Inflammatory macrophage treated with lipopolysaccharide for 4 hours (primary cell): ENCODE data around the gene COMMD6.
A peak's percentile ranks its signal among the peaks of the same experiment; 100 is the strongest.
"Not testable (repeated sequence)": the region's sequence is repeated elsewhere in the genome, so short reads cannot be mapped to it uniquely, and the experiment has no call there.

Experiments
- DNase-seq: peaks from one replicate; pipeline ENCODE4 v3.0.0-alpha.2; 2020

The COMMD6 gene

DNA sequence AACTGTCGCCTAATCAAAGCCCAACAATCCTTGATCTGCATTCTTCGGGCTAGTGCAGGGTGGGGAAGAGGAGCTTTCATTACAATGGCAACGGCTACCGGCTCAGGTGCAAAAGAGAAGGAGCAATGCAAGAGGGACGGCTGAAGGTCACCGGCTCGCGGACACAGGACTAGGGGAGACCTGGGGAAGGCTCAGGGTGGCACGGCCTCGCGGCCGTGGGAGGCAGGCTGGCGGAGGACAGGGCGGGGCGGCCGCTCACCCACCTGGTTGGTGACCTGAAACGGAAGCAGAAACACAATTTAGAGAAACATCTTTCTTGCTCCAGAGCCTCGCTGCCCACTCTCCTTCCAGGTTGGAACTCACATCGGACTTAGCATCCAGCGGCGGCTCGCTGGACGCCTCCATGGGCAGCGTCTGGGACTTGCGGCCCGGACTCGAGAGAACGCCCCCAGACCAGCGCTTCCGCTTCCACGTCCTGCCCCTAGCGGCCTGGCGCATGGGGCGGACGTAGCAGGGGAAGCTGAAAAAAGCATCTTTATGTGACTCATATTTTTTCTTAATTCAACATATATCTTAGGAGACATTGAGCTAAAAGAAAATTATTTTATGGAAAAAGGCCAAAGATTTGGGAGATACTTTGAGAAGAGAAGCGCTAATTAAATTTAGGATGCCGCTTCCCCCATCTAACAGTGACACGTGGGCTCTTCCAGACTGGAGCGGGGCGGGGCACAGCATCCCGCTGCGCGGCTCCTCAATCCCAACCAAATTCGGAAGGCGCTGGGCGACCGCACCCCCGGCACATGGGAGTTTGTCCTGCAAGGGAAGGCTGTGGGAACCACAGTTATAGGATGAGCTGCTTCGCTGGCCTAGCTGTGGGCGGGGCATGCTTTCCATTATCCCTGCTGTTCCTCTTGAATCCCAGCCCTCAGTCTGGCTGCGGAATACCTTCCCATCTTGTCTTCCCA is at the start of gene COMMD6:
Gene COMMD6, minus strand, starts transcription at position 441 of the 965 bp plus-strand sequence. Its CDS starts 36 bp downstream, at position 405.
- peak; percentile 90 for DNase-seq

DNA sequence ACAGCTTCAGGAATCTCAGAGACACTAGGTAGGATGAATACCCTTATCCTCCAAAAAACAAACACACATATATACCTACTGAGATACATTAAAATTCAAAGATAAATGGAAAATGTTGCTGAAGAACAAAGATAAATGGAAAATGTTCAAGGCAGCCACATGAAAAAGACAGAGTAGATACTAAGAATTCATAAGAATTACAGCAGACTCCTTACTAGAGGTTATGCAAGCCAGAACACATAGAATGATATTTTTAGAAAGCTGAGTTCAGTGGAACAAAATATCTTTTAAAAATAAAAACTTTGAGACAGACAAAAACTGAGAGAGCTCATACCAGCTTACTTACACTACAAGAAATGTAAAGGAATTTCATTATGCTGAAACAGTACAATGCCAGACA is 47.5 kb upstream of the COMMD6 start:
- no peak for DNase-seq

DNA sequence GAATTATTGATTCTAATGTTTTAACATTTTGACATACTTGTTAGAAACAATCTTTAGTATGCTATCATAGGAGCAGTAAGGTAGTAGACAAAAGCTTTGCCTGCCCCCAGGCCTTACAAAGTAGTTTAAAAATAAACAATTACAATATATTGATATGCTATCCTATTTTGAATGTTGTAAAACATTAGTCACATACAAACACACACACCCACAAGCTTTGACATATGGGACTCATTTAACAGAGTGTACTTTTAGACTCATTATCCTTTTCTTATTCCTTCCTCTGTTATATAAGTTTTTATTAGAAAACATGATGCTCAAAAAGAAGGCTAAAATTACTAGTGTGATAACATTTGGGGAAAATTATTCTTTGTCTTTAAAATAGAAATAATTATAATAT is 45.5 kb upstream of the COMMD6 start:
- DNase-seq: no peak

DNA sequence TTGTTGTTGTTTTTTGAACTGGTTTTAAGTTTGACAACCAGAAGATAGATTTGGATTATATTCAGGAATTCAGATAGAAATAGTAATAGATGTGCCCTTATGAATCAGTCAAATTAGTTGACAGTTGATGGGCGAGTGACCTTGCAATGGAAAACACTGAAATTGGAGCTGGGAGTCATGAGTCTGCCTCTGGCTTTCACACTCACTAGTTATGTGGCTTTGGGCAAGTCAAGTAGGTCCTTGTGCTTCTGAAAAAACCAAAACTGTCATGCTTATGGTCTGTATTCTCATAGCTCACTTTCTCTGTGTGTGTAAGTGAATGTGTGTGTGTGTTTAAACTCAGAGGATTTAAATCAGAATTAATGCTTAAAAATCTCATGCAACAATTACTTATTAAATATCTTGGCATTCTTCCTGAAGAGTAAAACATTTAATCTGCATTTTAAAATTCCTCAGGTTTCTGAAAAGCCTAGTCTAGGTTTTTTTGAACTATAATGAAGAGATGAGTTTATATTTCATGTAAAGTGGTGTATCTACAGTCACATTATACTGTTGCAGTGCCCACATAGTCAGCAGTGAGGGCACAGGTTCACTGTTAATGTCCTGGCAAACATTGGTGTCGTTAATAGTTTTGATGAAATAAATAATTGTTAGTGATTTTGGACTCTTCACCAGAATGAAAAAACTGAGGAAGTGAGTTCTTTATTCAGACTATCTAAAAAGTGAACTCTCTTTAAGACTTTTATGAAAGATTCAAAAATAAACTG is 44.4 kb upstream of the COMMD6 start:
- DNase-seq: no peak

DNA sequence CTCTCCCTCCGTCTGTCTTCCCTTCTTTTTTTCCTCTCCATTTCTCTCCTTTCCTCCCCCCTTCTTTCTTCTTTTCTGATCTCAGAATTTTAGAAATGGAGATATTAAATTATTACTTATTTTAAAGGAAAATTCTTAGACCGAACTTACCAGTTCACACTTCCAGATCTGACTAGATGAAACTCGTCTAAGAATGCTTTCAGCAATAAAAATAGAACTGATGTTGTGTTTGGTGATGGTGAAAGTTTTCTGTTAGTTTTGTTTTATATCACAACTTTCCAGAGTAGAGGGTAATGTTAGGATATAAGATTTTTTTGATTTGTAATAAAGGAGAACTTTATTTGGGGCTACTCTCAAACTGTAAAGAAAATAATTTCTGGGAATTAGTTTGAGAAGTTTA is 41.9 kb upstream of the COMMD6 start:
- no peak for DNase-seq

DNA sequence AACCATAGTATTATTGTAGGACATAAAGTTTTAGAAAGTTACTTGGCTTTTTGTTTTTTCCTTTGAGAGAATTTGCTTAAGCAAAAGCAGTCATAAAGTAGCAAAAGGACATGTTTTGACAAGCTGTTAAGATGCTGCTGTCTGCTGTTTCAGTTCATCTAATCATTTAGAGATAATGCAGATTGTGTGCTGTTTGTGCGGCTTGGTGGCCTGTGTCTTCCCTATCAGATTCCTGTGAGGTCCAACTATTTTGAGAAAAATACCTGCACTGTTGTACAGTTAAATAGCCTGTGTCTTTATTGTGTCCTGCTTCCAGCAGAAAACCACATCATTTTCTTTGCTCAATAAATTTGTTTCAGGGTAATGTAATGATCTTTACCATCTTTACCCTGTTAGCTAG is 31.9 kb upstream of the COMMD6 start:
- no peak for DNase-seq

DNA sequence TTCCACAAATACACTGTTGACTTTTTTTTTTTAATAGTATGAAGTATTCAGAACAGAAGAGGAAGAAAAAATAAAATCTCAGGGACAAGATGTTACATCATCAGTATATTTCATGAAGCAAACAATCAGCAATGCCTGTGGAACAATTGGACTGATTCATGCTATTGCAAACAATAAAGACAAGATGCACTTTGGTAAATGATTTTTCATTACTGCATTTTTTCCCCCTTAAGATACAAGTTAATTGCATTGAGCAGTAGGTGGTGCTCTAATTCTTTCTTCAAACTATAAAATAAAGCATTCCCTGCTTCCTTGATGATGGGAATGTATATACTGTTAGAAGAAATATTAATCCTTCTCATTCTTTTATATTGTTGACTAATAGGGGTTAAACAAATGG is 29.0 kb upstream of the COMMD6 start:
- peak; percentile 49 for DNase-seq

DNA sequence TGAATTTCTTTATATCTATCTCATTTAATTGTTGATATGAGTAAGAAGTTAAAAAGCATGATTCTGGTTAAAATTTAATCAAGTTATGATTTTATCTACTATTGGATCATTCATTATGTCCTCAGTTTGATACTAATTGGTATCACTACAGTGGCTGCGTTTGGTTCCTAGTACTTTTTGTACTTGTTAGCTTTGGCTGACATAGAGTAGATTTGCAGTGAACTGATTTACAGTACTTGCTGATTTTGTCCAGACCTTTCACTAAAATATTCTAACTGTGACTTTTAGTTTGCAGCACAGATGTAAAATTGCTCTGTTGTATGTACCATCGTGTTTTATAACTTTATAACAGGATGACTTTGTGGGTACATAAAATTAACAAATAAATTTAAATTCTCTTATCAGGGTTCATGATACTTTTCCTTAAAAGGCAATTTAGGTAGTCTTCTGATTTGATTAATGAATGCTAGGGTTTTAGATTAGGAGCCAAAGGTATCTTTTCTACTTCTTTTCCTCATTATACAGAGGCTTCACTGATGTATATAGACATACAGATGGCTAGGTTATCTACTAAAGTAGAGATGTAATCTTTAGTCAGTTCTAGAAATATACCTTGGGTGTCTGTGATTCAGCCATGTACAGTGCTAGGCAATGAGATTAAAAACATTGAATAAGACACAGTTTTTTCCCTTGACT is 20.7 kb upstream of the COMMD6 start:
- DNase-seq: no peak

DNA sequence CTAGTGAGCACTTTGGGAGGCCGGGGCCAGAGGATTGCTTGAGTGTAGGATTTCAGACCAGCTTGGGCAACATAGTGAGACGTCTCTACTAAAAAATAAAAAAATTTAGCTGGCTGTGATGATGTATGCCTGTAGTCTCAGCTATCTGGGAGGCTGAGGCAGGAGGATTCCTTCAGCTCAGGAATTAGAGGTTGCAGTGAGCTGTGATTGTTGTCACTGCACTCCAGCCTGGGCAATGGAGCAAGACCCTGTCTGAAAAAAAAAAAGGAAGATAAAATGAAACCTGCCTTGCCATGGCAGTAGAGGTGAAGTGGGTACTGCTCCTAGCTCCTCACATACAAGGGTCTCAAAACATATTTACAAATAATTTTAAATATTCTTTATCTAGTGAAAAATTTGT is 19.3 kb upstream of the COMMD6 start:
- no peak for DNase-seq

DNA sequence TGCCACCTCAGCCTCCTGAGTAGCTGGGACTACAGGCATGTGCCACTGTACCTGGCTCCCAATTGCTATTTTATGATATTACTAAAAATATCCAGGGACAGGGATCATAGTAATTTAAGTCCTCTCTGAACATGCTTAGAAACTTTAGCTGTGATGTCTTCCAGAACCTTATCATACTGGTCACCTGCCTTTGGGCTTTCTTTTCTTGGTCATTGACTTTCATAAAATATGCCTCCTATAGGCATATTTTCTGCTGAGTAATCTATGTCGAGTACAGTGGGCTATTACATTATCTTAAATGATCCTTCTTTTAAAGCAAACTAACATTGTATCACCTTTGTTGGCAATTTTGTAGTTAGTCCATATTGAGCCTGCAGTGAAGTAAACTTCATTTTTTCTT is 18.2 kb upstream of the COMMD6 start:
- DNase-seq: no peak

DNA sequence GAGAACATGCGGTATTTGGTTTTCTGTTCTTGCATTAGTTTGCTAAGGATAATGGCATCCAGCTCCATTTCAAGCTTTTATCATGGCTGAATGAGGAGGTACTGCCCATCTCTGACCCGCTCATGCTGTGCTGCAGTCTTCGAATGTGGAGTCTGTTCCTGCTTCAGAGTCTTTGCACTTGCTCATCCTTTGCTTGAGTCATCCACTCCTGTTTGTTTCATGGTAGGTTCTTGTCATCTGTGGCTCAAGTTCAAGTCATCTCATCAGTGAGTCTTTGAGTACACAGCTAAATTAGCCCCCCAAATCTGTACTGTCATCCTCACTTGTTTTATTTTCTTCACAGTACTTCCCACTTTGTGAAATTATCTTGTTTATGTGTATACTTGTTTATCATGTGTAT is 17.3 kb upstream of the COMMD6 start:
- DNase-seq: peak; percentile 16

DNA sequence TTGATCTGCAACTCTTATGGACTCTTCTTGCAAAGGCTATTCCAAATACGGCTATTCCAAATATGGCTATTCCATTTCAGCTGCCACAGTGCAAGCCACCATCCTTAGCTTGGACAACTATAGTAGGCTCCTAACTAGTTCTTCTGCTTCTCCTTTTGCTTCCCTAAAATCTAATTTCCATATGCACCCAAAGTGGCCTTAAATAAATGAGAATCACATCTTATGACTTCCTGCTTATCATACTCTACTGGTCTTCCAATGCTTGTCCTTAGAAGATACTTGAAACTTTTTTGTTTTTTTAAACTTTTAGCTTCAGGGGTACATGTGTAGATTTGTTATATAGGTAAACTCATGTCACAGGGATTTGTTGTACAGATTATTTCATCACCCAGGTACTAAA is 16.8 kb upstream of the COMMD6 start:
- peak; percentile 30 for DNase-seq

DNA sequence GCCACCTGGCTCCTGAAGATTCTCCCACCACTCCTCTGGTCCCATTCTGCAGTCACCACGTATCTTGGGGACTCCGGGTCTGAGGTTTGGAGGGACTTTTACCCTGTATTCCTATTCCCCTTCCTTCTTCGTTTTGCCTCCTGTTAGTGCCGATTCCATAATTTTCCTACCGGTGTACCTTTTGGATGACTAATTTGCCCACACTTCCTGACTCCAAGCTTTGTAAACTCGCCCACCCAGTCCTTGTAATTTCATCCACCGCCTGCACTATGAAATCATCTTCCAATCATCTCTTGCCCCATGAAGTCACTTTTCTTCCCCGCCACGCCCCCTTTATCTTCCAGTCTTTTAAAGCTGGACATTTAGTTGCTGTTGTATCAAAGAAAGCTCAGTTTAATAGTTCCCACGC is 12.5 kb upstream of the COMMD6 start:
- DNase-seq: peak; percentile 76

DNA sequence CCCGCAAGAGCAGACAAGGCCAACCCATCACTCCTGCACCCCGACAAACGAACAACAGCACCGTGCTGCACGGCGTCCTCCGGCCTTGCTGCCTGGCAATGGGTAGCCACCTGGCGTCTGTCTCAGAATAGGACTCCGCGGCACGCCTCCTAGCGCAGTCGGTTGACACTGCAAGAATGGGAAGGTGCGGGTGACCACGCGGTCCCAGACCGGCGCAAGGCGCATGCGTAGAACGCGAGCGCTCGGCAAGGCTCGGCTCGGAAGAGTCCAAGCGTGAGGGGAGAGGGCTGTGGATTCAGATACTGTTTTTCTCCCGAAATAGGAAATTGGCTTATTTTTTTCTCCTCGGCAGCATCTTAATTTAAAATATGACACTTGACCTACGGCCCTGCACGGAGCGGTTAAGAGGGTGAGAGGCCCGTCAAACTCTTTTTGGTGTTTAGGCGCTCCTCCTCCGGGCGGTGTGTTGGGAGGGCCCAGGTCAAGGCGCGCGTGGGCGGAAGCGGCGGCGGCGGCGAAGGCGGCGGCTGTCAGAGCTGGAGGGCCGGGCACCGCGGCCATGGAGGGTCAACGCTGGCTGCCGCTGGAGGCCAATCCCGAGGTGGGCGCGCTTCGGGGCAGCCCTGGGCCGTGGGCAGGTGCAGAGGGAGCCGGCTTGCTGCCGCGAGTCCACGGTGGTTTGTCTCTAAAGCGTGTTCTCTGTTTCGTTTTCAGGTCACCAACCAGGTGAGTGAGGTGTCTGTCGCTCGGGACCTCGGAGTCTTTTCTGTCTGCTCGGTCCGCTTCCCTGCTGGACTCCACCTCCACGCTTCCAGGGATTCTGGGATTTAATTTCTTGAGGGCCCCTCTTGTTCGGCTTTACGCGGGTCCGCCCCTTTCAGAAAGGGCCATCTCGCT is 11.9 kb upstream of the COMMD6 start, which contains the start of gene UCHL3:
Gene UCHL3, plus strand, starts transcription at position 530 of the 897 bp plus-strand sequence. Its CDS starts 30 bp downstream, at position 560.
- peak; percentile 98 for DNase-seq

DNA sequence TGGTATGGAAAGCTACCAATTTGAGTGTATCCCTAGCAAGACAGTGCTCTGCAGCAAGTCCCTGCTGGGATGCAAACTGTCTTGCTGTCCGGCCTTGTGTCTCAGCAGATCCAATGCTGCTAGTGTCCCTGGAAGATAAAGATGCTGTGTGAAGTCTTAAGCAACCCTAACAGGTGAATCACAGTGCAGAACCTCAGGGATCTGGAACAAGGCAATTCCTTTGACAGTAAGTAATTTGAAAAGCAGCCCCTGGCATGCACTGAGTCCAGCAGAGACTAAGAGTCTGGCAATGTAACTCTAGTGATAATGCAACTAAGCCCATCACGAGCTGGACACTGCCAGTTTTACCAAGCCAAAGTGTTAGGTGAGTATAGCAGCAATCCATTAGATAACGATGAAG is 10.3 kb upstream of the COMMD6 start:
- no peak for DNase-seq

DNA sequence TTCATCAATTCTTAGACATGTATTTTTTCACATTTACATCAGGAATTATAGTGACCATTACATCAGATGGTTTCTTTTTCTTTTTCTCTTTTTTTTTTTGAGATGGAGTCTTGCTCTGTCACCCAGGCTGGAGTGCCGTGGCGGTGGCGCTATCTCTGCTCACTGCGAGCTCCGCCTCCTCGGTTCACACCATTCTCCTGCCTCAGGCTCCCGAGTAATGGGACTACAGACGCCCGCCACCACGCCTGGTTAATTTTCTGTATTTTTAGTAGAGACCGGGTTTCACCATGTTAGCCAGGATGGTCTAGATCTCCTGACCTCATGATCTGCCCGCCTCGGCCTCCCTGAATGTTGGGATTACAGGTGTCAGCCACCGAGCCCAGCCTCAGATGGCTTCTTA is 7.7 kb upstream of the COMMD6 start:
- DNase-seq: not testable (repeated sequence)

DNA sequence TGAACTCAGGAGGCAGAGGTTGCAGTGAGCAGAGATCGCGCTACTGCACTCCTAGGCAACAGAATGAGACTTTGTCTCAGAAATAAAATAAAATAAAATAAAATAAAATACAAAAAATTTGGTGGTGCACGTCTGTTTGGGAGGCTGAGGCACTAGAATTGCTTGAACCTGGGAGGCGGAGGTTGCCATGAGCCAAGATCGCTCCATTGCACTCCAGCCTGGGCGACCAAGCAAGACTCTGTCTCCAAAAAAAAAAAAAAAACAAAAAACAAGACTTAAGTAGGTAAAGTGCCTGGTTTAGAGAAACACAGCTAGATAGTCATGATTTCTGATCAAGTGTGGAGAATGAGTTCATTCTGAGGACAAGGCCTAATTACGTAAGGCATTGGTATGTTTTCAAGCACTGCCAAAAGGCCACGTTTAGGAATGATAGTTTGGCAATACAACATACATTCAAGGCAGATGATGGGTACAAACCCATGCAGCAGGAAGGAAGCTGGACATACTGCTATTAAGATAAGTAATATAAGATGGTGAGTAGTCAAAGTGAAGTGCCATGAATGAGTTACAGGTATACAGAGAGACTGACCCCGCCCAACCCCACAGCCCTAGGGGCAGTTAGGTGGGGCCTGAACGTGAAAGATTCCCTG is 7.2 kb upstream of the COMMD6 start:
- peak; percentile 18 for DNase-seq

DNA sequence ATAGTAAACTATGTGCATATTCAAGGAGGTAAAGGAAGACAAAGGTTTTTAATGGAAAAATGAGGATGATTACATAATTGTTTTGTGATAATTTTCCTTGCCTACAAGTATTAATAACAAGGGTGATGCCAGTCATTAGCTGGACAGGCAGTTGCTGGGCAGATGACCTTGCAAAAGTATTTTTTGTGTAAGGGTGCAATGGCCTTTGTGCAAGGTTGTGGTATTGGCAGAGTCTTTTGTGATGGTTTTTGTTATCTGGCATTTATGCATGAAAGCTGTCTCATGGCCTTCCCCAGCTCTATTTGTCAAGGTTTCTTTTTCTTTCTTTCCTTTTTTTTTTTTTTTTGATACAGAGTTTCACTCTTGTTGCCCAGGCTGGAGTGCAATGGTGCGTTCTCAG is 4.3 kb upstream of the COMMD6 start:
- no peak for DNase-seq

DNA sequence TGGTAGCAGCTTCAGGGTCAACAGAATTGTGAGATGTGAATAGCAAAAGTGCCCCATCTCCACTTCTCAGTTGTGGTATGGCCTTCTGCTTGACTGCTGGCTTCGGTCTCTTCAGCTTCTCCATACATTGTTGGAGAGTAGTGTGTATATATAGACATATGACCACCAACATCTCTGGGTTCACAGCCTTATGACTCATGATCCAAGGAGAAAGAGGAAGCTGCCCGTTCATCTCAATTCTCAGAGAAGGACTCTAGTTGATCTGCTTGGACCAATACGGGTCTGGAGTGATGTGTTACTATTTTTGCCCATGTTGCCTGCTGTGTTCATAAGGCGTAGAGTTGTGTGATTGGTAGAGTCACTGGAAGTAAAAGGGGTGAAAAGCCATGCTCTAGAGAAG is 3.6 kb upstream of the COMMD6 start:
- peak; percentile 93 for DNase-seq

DNA sequence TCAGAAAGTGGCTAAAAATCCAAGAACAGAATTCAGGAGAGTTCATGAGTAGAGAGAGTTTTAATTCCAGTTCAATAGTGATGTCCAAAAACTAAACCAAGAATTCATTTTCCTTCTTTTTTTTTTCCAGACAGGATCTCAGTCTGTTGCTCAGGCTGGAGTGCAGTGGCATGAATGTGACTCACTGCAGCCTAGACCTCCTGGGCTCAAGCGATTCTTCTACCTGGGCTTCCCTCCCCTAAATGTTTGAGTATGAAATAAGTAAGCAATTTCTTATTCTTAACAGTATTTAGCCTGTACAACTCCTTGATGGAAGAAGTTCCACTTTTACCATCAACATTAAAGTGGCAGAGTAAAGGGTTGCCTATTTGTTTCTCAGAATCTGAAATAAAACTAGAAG is 3.8 kb downstream of the COMMD6 start:
- no peak for DNase-seq

DNA sequence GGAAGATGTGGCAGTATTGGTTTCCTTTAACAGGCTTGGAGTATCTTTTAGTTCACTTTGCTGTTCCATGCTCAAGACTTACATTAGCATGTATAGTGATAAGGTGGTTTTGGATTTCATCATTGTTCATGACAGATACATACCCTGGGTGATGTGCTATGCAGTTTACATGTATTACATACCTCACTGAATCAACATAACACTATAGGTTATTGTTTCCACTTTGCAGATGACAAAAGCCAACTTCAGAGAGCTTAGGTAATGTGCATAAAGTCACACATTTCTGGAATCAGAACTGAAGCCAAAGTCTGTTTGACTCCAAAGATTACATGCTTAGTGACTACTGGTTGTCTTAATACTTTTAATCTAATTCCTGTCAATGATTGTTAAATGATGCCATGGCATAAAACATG is 7.1 kb downstream of the COMMD6 start:
- no peak for DNase-seq

DNA sequence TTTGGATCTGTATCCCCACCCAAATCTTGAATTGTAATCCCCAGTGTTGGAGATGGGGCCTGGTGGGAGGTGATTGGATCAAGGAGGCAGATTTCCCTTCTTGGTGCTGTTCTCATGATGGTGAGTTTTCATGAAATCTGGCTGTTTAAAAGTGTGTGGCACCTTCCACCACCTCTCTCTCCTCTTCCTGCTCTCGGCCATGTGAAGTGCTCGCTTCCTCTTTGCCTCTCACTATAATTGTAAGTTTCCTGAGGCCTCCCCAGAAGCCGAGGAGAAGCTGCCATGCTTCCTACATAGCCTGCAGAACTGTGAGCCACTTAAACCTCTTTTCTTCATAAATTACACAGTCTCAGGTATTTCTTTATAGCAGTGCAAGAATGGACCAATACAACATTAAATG is 15.7 kb downstream of the COMMD6 start:
- no peak for DNase-seq
